HG02678 (cell line): Measurements from ENCODE around the gene HOXA2.
A peak's percentile ranks its signal among the peaks of the same experiment; 100 is the strongest.

Experiments
- ATAC-seq: cut with Tn5 transposase; IDR thresholded peaks from one replicate; pipeline ENCODE4 v1.9.1; 2021; ENCODE audit warnings: mild to moderate bottlenecking, moderate library complexity; ENCODE audit not compliant: unreplicated experiment

Gene HOXA2

GRCh38 chr7:27101171-27101956, 1.1 kb downstream of the HOXA2 start:
- no peak for ATAC-seq

GRCh38 chr7:27100694-27101170, 1.8 kb downstream of the HOXA2 start:
- ATAC-seq = no peak

GRCh38 chr7:27099453-27100370, 2.8 kb downstream of the HOXA2 start:
- ATAC-seq = no peak

DNA sequence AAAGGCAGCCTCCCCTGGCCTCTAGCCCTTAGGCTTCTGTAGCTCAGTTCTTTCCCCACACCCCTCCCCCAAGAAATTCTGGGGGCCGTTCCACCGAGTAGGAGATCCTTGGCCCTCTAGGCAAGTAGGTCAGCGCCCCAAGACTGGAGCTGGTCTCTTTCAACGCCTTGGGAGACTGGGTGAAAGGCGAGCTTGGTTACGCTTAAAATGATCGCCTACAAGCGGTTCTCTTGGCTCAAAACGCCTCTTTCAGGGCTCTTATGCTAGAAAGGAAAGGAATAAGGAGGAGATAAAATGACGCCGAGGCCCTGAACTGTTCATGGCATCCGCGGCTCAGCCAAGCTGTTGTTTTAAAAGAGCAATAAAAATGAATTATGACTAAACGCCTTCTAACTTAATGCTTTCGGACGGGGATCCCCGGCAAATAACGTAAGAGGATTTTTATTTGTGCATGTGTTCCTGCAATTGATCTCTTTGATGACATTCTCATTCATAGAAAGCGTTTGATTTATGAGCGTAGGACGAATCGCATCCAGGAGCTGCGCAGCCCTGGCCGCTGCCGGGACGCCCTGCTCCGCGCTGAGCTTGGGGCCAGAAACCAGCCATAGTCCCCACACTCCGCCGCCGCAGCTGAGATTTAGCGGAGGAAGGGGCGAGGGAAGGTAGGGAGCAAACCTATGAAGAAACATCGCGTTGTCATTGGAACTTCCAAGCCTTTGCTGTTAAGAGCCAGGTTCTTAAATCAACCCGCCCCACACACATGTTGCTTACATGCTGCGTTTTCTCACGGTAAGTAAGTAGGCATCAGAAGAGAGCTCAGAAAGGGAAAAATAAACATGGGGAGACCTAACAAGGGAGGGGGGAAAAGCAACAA, 3.7 kb downstream of the HOXA2 start:
- ATAC-seq = no peak

GRCh38 chr7:27097686-27098577, 4.6 kb downstream of the HOXA2 start:
- ATAC-seq = no peak

- ATAC-seq = no peak
These were observed 5.5 kb downstream of the HOXA2 start for GRCh38 chr7:27096768-27097514.

- ATAC-seq = peak; percentile 84
These were observed 6.4 kb downstream of the HOXA2 start, which contains the start of gene HOXA1 for GRCh38 chr7:27095897-27096767. TSS of gene HOXA1 (minus strand) at chr7:27096000. CDS start at chr7:27095912, 88 bp downstream.

DNA sequence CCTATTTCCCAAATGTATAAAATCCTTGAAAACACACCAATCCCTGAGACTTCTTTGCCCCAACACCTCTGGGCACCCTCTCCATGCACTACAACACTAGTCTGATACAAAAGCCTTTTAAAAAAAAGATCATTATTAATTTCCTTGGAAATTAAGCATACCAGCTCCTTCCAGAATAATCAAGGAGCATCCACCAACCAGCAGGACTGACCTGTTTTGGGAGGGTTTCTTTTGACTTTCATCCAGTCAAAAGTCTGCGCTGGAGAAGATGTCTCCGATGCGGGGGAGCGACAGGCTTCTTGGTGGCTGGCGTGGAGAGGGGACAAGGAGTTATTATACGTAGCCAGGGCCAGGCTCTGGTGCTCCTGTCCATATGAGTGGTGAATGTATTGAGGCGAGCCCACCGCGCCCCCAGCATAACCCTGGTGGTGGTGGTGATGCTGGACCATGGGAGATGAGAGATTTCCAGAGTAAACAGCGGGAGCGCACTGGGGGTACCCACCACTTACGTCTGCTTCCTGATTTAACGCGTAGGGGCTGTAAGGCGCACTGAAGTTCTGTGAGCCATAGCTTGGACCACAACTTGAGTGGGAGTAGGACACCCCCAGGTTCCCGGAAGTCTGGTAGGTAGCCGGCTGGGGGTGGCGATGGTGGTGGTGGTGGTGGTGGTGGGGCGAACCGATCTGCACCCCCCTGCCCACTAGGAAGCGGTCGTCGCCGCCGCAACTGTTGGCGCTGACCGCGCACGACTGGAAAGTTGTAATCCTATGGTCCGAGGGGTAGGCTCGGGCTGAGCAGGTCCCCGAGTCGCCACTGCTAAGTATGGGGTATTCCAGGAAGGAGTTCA, 7.2 kb downstream of the HOXA2 start:
- no peak for ATAC-seq

DNA sequence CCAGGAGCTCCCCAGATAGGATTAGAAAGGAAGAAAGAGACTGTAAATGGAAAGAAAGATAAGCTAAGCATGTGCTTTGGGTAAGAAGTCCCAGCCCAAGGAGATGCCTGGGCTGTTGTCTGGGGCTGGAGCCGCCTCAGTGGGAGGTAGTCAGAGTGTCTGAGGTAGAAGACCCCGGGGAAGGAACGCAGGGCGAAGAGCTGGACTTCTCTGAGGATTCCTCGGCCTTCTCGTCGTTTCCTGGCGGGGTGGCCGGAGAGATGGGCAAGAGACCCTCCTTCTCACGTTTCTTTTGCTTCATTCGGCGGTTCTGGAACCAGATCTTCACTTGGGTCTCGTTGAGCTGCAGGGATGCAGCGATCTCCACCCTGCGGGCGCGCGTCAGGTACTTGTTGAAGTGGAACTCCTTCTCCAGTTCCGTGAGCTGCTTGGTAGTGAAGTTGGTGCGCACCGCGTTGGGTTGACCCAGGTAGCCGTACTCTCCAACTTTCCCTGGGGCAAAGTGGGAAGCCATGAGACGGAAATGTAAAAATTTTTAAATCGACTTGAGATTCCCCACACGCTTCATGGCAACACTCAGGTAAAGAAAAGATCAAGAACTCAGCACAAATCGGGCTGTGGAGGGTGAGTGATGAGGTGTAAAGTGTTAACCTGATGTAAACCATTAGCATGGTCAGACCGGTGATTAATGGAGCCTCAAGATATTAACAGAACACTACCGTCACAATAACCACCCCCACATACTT, 8.0 kb downstream of the HOXA2 start:
- ATAC-seq = no peak

DNA sequence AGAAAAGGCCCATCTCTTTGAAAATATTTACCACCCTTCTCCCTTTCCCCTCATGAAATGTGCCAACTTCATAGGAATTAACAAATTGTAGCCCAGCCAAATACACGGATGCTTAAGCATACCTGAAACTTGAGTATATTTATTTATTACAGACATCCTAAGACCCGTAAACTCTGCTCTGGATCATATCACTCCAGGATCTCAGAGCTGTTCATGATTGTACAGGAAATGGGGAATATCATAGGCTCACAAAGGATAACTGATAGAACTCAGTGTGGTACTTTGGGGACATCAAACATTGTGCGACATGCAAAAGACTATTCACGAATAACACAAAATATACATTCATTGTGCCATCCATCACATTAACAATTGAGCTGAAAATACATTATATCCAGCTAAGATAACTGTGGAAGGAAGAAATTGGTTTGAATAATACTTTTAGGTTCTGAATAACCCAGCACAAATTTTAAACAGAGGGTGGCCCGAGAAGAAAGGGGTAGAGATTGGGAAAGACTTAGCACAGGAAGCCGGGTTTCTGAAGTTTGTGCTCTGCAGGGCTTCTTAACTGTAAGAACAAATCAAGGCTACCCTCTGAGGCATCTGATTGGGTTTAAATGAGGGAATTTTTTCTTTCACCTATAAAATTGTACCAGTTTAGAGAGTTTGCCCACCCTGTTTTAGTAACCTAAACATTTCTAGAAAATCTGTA, 9.1 kb downstream of the HOXA2 start:
- ATAC-seq = no peak

GRCh38 chr7:27092819-27093110, 9.7 kb downstream of the HOXA2 start:
- ATAC-seq = no peak

- no peak for ATAC-seq
These were observed 10.3 kb downstream of the HOXA2 start for GRCh38 chr7:27091941-27092818.

- ATAC-seq = no peak
These were observed 11.4 kb downstream of the HOXA2 start for GRCh38 chr7:27091105-27091504.

- no peak for ATAC-seq
These were observed 14.2 kb downstream of the HOXA2 start for GRCh38 chr7:27088002-27088922.
